ENCODE data around the gene DST.

DST gene

DNA sequence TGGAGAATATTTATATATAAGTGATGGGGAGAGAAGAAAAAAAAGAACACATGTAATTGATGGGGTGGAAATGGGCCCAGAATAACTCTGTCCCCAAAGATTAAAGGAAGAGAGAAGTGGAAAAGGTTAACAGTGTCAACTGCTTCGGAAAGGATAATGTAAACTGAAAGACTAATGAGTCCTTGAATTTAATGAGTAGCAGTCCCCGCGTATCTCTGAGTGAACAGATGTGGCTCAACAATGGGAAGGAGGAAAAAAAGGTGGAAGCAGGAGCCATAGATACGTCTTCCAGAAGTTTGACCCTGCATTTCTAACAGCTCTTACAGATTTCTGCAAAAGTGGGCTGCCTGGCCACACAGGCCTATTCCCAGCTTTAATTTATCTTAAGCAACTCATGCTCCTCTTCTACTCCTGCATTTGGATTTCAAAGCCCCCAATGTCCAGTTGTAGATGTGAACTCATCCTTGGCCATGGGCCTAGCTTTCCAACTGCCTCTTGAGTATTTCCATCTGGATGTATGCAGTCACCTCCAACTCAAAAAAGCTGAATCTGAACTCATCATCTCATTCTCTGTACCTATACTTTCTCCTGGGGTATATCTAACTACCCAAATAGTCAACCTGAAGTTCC lies 61.3 kb downstream of the DST start:
- Histone ChIP-seq H4K20me1 (ENCODE audit: insufficient read depth, low read length) (no peaks in the 10 kb centered on the region), H3K4me1 (ENCODE audit: insufficient read depth, low read length, severe bottlenecking) (no peaks in the 10 kb centered on the region), H3K27me3 (ENCODE audit: insufficient read depth, low read length) (no peaks in the 10 kb centered on the region), H3K4me3 (ENCODE audit: low read depth, low read length, poor library complexity, severe bottlenecking) (no peak overlapping the region), H3K79me2 (ENCODE audit: insufficient read depth, low read length) (no peaks in the 10 kb centered on the region), H3F3A (ENCODE audit: insufficient read depth, low read length) (no peaks in the 10 kb centered on the region), H3K9me2 (ENCODE audit: low read depth, low read length) (no peaks in the 10 kb centered on the region), H2AFZ (ENCODE audit: low read length) (no peak overlapping the region), H3K9ac (ENCODE audit: low read length) (no peak overlapping the region), H3K9me3 (ENCODE audit: low read length) (no peaks in the 10 kb centered on the region), H3K36me3 (ENCODE audit: insufficient read depth, low read length) (no peaks in the 10 kb centered on the region), H3K4me2 (ENCODE audit: low read length) (no peak overlapping the region), H3K27ac (ENCODE audit: low read depth, low read length, poor library complexity, severe bottlenecking) (no peak overlapping the region)
- TF ChIP-seq, protein P1, sequence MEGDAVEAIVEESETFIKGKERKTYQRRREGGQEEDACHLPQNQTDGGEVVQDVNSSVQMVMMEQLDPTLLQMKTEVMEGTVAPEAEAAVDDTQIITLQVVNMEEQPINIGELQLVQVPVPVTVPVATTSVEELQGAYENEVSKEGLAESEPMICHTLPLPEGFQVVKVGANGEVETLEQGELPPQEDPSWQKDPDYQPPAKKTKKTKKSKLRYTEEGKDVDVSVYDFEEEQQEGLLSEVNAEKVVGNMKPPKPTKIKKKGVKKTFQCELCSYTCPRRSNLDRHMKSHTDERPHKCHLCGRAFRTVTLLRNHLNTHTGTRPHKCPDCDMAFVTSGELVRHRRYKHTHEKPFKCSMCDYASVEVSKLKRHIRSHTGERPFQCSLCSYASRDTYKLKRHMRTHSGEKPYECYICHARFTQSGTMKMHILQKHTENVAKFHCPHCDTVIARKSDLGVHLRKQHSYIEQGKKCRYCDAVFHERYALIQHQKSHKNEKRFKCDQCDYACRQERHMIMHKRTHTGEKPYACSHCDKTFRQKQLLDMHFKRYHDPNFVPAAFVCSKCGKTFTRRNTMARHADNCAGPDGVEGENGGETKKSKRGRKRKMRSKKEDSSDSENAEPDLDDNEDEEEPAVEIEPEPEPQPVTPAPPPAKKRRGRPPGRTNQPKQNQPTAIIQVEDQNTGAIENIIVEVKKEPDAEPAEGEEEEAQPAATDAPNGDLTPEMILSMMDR (IDR thresholded peaks at IDR 0.05; ENCODE audit: low read length), result no peak
- TF ChIP-seq EZH2 (IDR thresholded peaks at IDR 0.05; ENCODE audit: borderline replicate concordance, low read length), result no peak

DNA sequence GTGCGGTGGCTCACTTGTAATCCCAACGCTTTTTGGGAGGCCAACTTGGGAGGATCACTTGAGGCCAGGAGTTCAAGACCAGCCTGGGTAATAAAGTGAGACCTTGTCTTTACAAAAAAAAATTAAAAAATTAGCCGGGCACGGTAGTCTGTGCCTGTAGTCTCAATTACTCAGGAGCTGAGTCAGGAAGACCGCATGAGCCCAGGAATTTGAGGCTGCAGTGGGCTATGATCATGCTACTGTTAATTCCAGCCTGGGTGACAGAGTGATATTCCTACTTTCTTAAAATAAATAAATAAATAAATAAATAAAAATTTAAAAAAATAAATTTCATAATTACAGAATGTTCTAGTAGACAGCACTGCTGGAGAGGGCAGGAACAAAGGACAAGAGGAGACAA lies 62.4 kb downstream of the DST start:
- Histone ChIP-seq H3K9me3 (ENCODE audit: low read length) (no peaks in the 10 kb centered on the region), H4K20me1 (ENCODE audit: insufficient read depth, low read length) (no peaks in the 10 kb centered on the region), H3K4me3 (ENCODE audit: low read depth, low read length, poor library complexity, severe bottlenecking) (no peak overlapping the region), H3K79me2 (ENCODE audit: insufficient read depth, low read length) (no peaks in the 10 kb centered on the region), H3K27me3 (ENCODE audit: insufficient read depth, low read length) (no peaks in the 10 kb centered on the region), H3K9me2 (ENCODE audit: low read depth, low read length) (no peaks in the 10 kb centered on the region), H2AFZ (ENCODE audit: low read length) (no peak overlapping the region), H3K36me3 (ENCODE audit: insufficient read depth, low read length) (no peaks in the 10 kb centered on the region), H3F3A (ENCODE audit: insufficient read depth, low read length) (no peaks in the 10 kb centered on the region), H3K4me1 (ENCODE audit: insufficient read depth, low read length, severe bottlenecking) (no peaks in the 10 kb centered on the region), H3K9ac (ENCODE audit: low read length) (no peak overlapping the region), H3K4me2 (ENCODE audit: low read length) (no peak overlapping the region), H3K27ac (ENCODE audit: low read depth, low read length, poor library complexity, severe bottlenecking) (no peak overlapping the region)
- no peak for TF ChIP-seq EZH2 (IDR thresholded peaks at IDR 0.05; ENCODE audit: borderline replicate concordance, low read length)
- TF ChIP-seq, protein P1 (IDR thresholded peaks at IDR 0.05; ENCODE audit: low read length), result no peak

DNA sequence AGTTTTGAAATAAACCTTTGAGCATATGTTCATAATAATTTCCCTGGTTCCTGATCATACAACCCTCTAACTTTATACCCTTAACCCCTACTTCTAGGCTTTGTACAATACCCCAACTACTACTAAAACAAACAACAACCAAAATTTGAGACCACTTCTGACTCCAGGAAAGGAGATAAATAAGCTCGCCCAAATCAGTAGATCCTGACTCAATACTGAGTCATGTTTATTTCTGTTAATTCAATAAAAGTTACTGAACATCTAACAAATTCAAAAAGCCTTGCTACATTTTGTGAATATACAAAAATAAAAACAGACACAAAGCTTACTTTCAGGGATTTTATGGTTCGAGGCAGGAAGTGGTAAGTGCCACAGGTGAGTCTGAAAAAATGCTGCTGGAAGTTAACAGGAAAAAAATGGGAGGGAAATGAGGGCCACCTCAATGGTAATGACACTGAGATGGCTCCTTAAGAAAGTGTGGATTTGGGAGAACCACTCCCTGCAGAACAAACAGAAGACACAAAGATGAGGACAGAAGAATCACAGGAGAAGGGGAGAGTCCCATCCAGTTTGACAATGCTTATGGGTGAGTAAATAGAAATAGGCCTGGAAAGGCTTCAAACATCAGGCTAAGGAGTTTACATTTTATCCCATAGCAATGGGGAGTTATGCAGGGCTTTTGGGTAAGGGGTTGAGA lies 63.4 kb downstream of the DST start:
- H3K4me3 ChIP-seq (ENCODE audit: low read depth, low read length, poor library complexity, severe bottlenecking), result no peak overlapping the region
- no peak overlapping the region for H3K4me2 ChIP-seq (ENCODE audit: low read length)
- TF ChIP-seq, protein P1 (IDR thresholded peaks at IDR 0.05; ENCODE audit: low read length), result no peak
- no peak for TF ChIP-seq EZH2 (IDR thresholded peaks at IDR 0.05; ENCODE audit: borderline replicate concordance, low read length)
- no peaks in the 10 kb centered on the region for H4K20me1 ChIP-seq (ENCODE audit: insufficient read depth, low read length)
- H3F3A ChIP-seq (ENCODE audit: insufficient read depth, low read length), result no peaks in the 10 kb centered on the region
- no peaks in the 10 kb centered on the region for H3K79me2 ChIP-seq (ENCODE audit: insufficient read depth, low read length)
- no peaks in the 10 kb centered on the region for H3K4me1 ChIP-seq (ENCODE audit: insufficient read depth, low read length, severe bottlenecking)
- no peak overlapping the region for H3K9ac ChIP-seq (ENCODE audit: low read length)
- no peaks in the 10 kb centered on the region for H3K27me3 ChIP-seq (ENCODE audit: insufficient read depth, low read length)
- no peaks in the 10 kb centered on the region for H3K9me2 ChIP-seq (ENCODE audit: low read depth, low read length)
- no peaks in the 10 kb centered on the region for H3K36me3 ChIP-seq (ENCODE audit: insufficient read depth, low read length)
- no peaks in the 10 kb centered on the region for H3K9me3 ChIP-seq (ENCODE audit: low read length)
- no peak overlapping the region for H3K27ac ChIP-seq (ENCODE audit: low read depth, low read length, poor library complexity, severe bottlenecking)
- H2AFZ ChIP-seq (ENCODE audit: low read length), result no peak overlapping the region
